NCI-H345 treated with DMSO at 0.1 percent for 48 hours (cell line): ENCODE data around the gene KIF3C.
"Not testable (repeated sequence)": the region's sequence is repeated elsewhere in the genome, so short reads cannot be mapped to it uniquely, and the experiment has no call there.

Experiments
- DNase-seq: peaks from one replicate; lab custom pipeline; 2025; ENCODE audit not compliant: unreplicated experiment; lab: John Stamatoyannopoulos, UW

Gene KIF3C

GRCh38 chr2:25982273-25982967 lies at the start of gene KIF3C:
TSS of gene KIF3C (minus strand) at chr2:25982497. CDS start at chr2:25981917, 580 bp downstream.
- peak; percentile 79 for DNase-seq

- DNase-seq: not testable (repeated sequence)
These were observed 45.8 kb upstream of the KIF3C start for GRCh38 chr2:26028083-26028482.

- DNase-seq: no peak
These were observed 43.2 kb upstream of the KIF3C start for GRCh38 chr2:26025509-26025908.

GRCh38 chr2:26024260-26024659 lies 42.0 kb upstream of the KIF3C start:
- DNase-seq: no peak

- no peak for DNase-seq
These were observed 37.9 kb upstream of the KIF3C start for GRCh38 chr2:26020231-26020640.

GRCh38 chr2:26018184-26019055 lies 36.1 kb upstream of the KIF3C start:
- peak; percentile 42 for DNase-seq

- DNase-seq: no peak
These were observed 35.3 kb upstream of the KIF3C start for GRCh38 chr2:26017464-26018183.

- DNase-seq: not testable (repeated sequence)
These were observed 34.4 kb upstream of the KIF3C start for GRCh38 chr2:26016706-26017045.

- DNase-seq: no peak
These were observed 33.9 kb upstream of the KIF3C start for GRCh38 chr2:26016012-26016705.

GRCh38 chr2:26013668-26014067 lies 31.4 kb upstream of the KIF3C start:
- no peak for DNase-seq

- no peak for DNase-seq
These were observed 29.9 kb upstream of the KIF3C start for GRCh38 chr2:26011990-26012856.

GRCh38 chr2:26011609-26011989 lies 29.3 kb upstream of the KIF3C start:
- no peak for DNase-seq

- DNase-seq: no peak
These were observed 28.6 kb upstream of the KIF3C start for GRCh38 chr2:26010943-26011342.

GRCh38 chr2:26009567-26009963 lies 27.3 kb upstream of the KIF3C start:
- no peak for DNase-seq

- DNase-seq: no peak
These were observed 26.7 kb upstream of the KIF3C start for GRCh38 chr2:26008851-26009566.

- DNase-seq: no peak
These were observed 25.8 kb upstream of the KIF3C start for GRCh38 chr2:26008095-26008494.

GRCh38 chr2:26002632-26003310 lies 20.5 kb upstream of the KIF3C start:
- no peak for DNase-seq

GRCh38 chr2:26001743-26002351 lies 19.6 kb upstream of the KIF3C start:
- peak; percentile 78 for DNase-seq
